Measurements from ENCODE around the gene MIEN1. TPM values are rescaled to one million over a fixed set of nuclear protein-coding genes. Genes with fewer than 3 reads are reported as not detected.

The MIEN1 gene
- total RNA-seq, 2 donors from 2014 or later, result 39.4 to 40.1 TPM

DNA sequence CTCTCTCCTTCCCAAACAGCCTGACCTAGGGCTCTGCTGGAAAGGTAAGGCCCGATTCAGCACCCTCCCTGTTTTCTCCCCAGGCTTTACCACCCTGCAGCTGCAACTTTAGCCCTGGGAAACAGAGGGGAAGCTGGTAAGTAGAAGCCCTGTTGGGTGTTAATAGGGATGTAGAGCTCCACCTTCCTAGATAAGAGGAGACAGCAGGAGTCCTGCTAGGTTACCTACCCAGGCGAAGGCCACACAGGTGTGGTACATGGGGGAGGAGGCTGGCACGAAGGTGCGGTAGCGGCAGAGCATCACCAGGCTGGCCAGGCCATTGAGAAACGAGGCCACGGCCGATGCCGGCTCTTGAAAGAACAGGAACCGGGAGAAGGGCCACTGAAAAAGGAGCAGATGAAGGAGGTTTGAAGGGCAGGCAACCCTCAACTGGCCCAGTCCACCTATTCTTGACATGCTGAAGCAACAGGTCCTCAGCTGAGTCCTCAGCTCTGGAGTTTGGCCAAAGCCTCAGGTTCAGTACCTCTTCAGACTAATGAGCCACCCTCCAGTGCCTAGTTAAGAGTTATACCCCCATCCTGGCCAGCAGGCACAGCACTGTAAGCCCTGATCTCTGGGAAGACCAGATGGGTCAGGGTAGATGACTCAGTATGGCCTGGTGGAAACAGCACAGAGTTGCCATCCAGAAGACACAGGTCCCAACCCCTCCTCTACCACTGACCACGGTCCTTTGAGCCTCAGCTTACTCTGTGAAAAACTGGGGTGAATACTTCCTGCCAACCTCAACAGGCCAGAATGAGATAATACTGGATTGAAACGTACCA is 45.8 kb downstream of the MIEN1 start:
- Mint-ChIP-seq H3K36me3 (ENCODE audit: insufficient read depth in 2 of 2) (peaks cover 6 to 8% of the 10 kb centered on the region in 2 donors), H3K4me1 (ENCODE audit: low read depth) (peaks cover 44% of the 10 kb centered on the region), H3K27me3 (ENCODE audit: low read depth) (no peaks in the 10 kb centered on the region), H3K27ac (no peak overlapping the region), H3K4me3 (no peak overlapping the region), H3K9me3 (no peaks in the 10 kb centered on the region)
- no peak for DNase-seq
- no peak for ATAC-seq (replicated peaks in 1 of 2)

DNA sequence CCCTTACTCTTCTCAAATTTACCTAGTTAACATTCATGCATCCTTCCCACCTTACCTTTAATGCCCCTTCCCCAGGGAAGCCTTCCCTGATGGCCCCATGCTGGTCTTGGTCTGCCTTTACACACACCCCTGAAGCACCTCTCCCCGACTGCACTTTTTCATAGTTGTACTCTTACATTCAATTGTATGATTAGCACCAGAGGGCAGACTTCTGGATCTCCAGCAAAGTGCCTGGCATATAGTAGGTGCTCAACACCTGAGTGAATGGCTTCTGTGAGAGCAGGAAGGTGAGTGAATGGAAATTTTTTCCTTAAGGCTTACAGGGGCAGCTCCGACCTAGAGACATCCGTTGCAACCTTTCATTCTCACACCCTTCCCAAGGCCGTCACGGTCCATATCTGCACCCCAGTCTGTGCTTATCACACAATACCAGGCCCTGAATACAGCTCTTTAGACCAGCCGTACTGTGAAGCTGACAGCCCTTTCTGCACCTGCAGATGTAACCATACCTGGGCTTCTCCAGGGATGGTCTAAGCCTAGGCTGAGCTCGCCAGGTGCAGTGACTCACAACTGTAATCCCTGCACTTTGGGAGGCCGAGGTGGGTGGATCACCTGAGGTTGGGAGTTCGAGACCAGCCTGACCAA is 46.9 kb downstream of the MIEN1 start:
- no peak for ATAC-seq (replicated peaks in 1 of 2)
- Mint-ChIP-seq H3K4me3 (no peak overlapping the region), H3K9me3 (no peaks in the 10 kb centered on the region), H3K27ac (no peak overlapping the region), H3K27me3 (ENCODE audit: low read depth) (no peaks in the 10 kb centered on the region), H3K4me1 (ENCODE audit: low read depth) (peaks cover 46% of the 10 kb centered on the region), H3K36me3 (ENCODE audit: insufficient read depth in 2 of 2) (peaks cover 3 to 6% of the 10 kb centered on the region in 2 donors)
- DNase-seq, result no peak

DNA sequence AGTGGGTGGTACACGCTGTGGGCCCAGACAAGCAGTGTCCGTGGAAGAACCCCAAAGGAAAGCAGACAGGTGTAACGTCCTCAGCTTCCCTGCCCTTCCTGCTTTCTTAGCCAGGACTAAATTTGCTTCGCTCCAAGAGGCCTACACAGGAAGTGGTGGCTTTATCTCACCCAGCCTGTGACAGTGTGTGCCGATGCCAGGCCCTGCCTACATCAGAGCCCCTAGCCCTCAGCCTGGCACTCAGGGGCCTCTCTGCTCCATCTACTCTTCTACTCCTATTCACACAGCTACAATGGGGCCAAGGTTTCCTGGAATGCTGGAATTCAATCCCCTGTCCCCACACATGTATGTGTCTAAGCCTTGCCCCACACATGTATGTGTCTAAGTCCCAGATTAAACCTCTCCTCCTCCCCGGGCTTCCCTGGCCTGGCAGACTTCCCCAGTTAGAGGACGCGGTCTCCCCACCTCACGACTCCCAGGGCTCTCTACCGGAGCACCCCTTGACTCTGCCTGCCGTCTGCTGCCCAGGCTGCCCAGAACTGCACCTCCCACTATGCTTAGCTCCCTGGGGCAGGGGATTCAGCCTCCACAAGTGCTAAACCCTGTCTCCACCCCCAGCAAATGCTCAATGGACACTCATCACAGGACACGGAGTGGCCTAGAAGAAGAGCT is 50.7 kb downstream of the MIEN1 start:
- H3K36me3 Mint-ChIP-seq (ENCODE audit: insufficient read depth in 2 of 2), result no peaks in the 10 kb centered on the region
- H3K4me1 Mint-ChIP-seq (ENCODE audit: low read depth), result peaks cover 53% of the 10 kb centered on the region
- peak overlapping the region; percentile 64 for H3K27ac Mint-ChIP-seq
- H3K4me3 Mint-ChIP-seq, result peak overlapping the region; percentile 31 to 56
- ATAC-seq (replicated peaks in 1 of 2) (peak; percentile 72 to 76), DNase-seq (peak; percentile 41 to 50)
- no peaks in the 10 kb centered on the region for H3K27me3 Mint-ChIP-seq (ENCODE audit: low read depth)
- no peaks in the 10 kb centered on the region for H3K9me3 Mint-ChIP-seq

Other genes starting within 250 kb of the MIEN1 start
- gene NEUROD2, start 122.6 kb downstream of the MIEN1 start, total RNA-seq, result not detected
- gene PPP1R1B, start 103.6 kb downstream of the MIEN1 start, total RNA-seq, result not detected
- 10 to 100 TPM; 63.5 to 65.1 TPM for gene STARD3, start 93.4 kb downstream of the MIEN1 start, total RNA-seq
- gene TCAP, start 65.2 kb downstream of the MIEN1 start, total RNA-seq, result 1 to 10 TPM; 1.4 to 1.5 TPM
- under 1 TPM; 0.41 to 0.67 TPM for gene PNMT, start 62.1 kb downstream of the MIEN1 start, total RNA-seq
- gene PGAP3, start 42.5 kb downstream of the MIEN1 start, total RNA-seq, result 10 to 100 TPM in 1 of 2 donors, 1 to 10 TPM in 1; 8.5 to 12.8 TPM
- gene ERBB2, start 30.5 kb downstream of the MIEN1 start, total RNA-seq, result 10 to 100 TPM in 1 of 2 donors, 1 to 10 TPM in 1; 8.2 to 12.1 TPM
- 1 to 10 TPM; 3.5 to 6.0 TPM for gene GRB7, start 7.4 kb upstream of the MIEN1 start, total RNA-seq
- 10 to 100 TPM; 70.7 to 78.9 TPM for gene IKZF3, start 133.8 kb upstream of the MIEN1 start, total RNA-seq
- under 1 TPM; 0.36 to 0.81 TPM for gene ZPBP2, start 137.7 kb upstream of the MIEN1 start, total RNA-seq
- gene GSDMB, start 188.1 kb upstream of the MIEN1 start, total RNA-seq, result 10 to 100 TPM; 57.0 to 58.0 TPM
- gene ORMDL3, start 197.1 kb upstream of the MIEN1 start, total RNA-seq, result 100 to 1,000 TPM; 104 to 114 TPM
- gene LRRC3C, start 197.2 kb upstream of the MIEN1 start, total RNA-seq, result not detected
- gene GSDMA, start 232.5 kb upstream of the MIEN1 start, total RNA-seq, result 1 to 10 TPM; 2.1 to 4.6 TPM

All from activated T-cell treated with anti-CD3 and anti-CD28 coated beads, Interleukin-2, amount 50 U/mL, for 72 hours (primary cell).